A549 (cell line): ENCODE measurements around the gene COL4A6. TPM values are rescaled to one million over a fixed set of nuclear protein-coding genes. Genes with fewer than 3 reads are reported as not detected.
A peak's percentile ranks its signal among the peaks of the same experiment; 100 is the strongest.

Experiments used
- ATAC-seq, 2 experiments: fragments of 200-7000 bp in 1 of 2; fragments of >200 bp in 1 of 2; cut with Nextera tagmentation in 1 of 2; cut with Tn5 transposase in 1 of 2; 3 replicates each; pipeline versions ENCODE4 v1.8.0 to v1.9.1; 2018 to 2020; ENCODE audit warnings: mild to moderate bottlenecking in 1 of 2, moderate library complexity in 1 of 2
- CTCF ChIA-PET: fragments of 300-600 bp; sonication (Branson Sonifier 250); formaldehyde crosslinking; extraction: SDS; loops from one replicate; lab custom pipeline; 2021; ENCODE audit warnings: antibody characterized with exemption, inconsistent platforms; lab: Yijun Ruan, JAX
- POLR2A ChIA-PET: fragments of 350-600 bp; formaldehyde crosslinking; extraction: SDS; loops from one replicate; lab custom pipeline; 2021; ENCODE audit warnings: antibody characterized with exemption, inconsistent platforms; lab: Yijun Ruan, JAX
- DNase-seq, 2 experiments: peaks; one replicate each; pipeline versions ENCODE4 v3.0.0 to v3.0.0-alpha.2; 2011 to 2016; ENCODE audit warnings: low read depth in 1 of 2, low spot score in 1 of 2
- FAIRE-seq: peaks from 2 replicates; lab custom pipeline; 2011; peaks lifted over from hg19 to GRCh38; lab: Jason Lieb, UNC
- H3K27ac ChIP-seq, 2 experiments: fragments of >200 bp; sonication (Bioruptor Twin); formaldehyde crosslinking; 3 replicates each; pipeline ENCODE4 v1.5.1; 2016 to 2017
- H3K4me1 ChIP-seq: fragments of >200 bp; sonication (Bioruptor Twin); formaldehyde crosslinking; 3 replicates; pipeline ENCODE4 v1.6.1; 2016
- H3K4me2 ChIP-seq: fragments of >200 bp; sonication (Bioruptor Twin); formaldehyde crosslinking; 3 replicates; pipeline ENCODE4 v1.6.1; 2016
- H3K4me3 ChIP-seq: fragments of >200 bp; sonication (Bioruptor Twin); formaldehyde crosslinking; 3 replicates; pipeline ENCODE4 v1.5.1; 2016
- H3K9me3 ChIP-seq: fragments of >200 bp; sonication (Bioruptor Twin); formaldehyde crosslinking; 3 replicates; pipeline ENCODE4 v1.6.1; 2016
- BHLHE40 ChIP-seq: IDR thresholded peaks from 2 replicates; pipeline ENCODE4 v1.6.1; 2012; ENCODE audit warnings: low read depth, low read length, inconsistent platforms
- CBX2 ChIP-seq: fragments of 200-600 bp; sonication (generic); IDR thresholded peaks from 2 replicates; pipeline ENCODE4 v1.6.1; 2016; ENCODE audit warnings: low read depth, mild to moderate bottlenecking, borderline replicate concordance
- CBX8 ChIP-seq: fragments of 200-600 bp; sonication (generic); IDR thresholded peaks from 2 replicates; pipeline ENCODE4 v1.6.1; 2016
- CEBPB ChIP-seq, 2 experiments: fragments of >200 bp in 1 of 2; sonication (Bioruptor Twin) in 1 of 2; formaldehyde crosslinking in 1 of 2; IDR thresholded peaks; 2 replicates each; pipeline ENCODE4 v1.6.1; 2012 to 2016
- CHD2 ChIP-seq: fragments of 150-350 bp; IDR thresholded peaks from 2 replicates; pipeline ENCODE4 v1.6.1; 2014; ENCODE audit warnings: low read length; ENCODE audit not compliant: partially characterized antibody
- EP300 ChIP-seq, 2 experiments: fragments of >200 bp; sonication (Bioruptor Twin); formaldehyde crosslinking; IDR thresholded peaks; 2 replicates in 1 of 2; 3 replicates in 1 of 2; pipeline ENCODE4 v1.6.1; 2016 to 2017
- FOSB ChIP-seq: fragments of 250-450 bp; sonication (Bioruptor Pico); IDR thresholded peaks from 2 replicates; pipeline ENCODE4 v1.5.0; 2020; ENCODE audit warnings: mild to moderate bottlenecking, moderate library complexity
- FOXS1 ChIP-seq: fragments of 250-450 bp; sonication (Bioruptor Pico); IDR thresholded peaks from 2 replicates; pipeline ENCODE4 v1.5.0; 2020; ENCODE audit warnings: mild to moderate bottlenecking, moderate library complexity
- HES2 ChIP-seq: fragments of >200 bp; sonication (Bioruptor Twin); formaldehyde crosslinking; IDR thresholded peaks from 2 replicates; pipeline ENCODE4 v1.6.1; 2016
- HOXB5 ChIP-seq: fragments of 250-450 bp; sonication (Bioruptor Pico); IDR thresholded peaks from 2 replicates; pipeline ENCODE4 v1.5.0; 2020; ENCODE audit warnings: mild to moderate bottlenecking, moderate library complexity
- JUN ChIP-seq, 2 experiments: fragments of >200 bp; sonication (Bioruptor Twin); formaldehyde crosslinking; IDR thresholded peaks; 2 replicates in 1 of 2; 3 replicates in 1 of 2; pipeline ENCODE4 v1.6.1; 2016 to 2017
- MAX ChIP-seq: IDR thresholded peaks from 2 replicates; pipeline ENCODE4 v1.6.1; 2012
- MYC ChIP-seq: IDR thresholded peaks from 2 replicates; pipeline ENCODE4 v1.6.1; 2012; ENCODE audit warnings: mild to moderate bottlenecking, inconsistent platforms, low read length, improper control_type of control experiment, borderline replicate concordance
- NR3C1 ChIP-seq: fragments of >200 bp; sonication (Bioruptor Twin); formaldehyde crosslinking; IDR thresholded peaks from 3 replicates; pipeline ENCODE4 v1.6.1; 2017
- PHF8 ChIP-seq: fragments of 200-600 bp; sonication (generic); IDR thresholded peaks from 2 replicates; pipeline ENCODE4 v1.6.1; 2016; ENCODE audit warnings: low read depth, mild to moderate bottlenecking, antibody characterized with exemption, moderate library complexity, borderline replicate concordance
- POLR2A ChIP-seq: IDR thresholded peaks from 2 replicates; pipeline ENCODE4 v1.6.1; 2012; ENCODE audit warnings: mild to moderate bottlenecking, low read length
- POLR2AphosphoS2 ChIP-seq: conservative IDR thresholded peaks from 2 replicates; pipeline ENCODE4 v1.6.1; 2012; ENCODE audit warnings: low read length, improper control_type of control experiment, inconsistent platforms
- RARB ChIP-seq: fragments of 250-450 bp; sonication (Bioruptor Pico); IDR thresholded peaks from 2 replicates; pipeline ENCODE4 v1.8.0; 2021; ENCODE audit warnings: mild to moderate bottlenecking, moderate library complexity
- RCOR1 ChIP-seq: fragments of 150-350 bp; IDR thresholded peaks from 2 replicates; pipeline ENCODE4 v1.6.1; 2014; ENCODE audit warnings: antibody characterized with exemption, low read length, low read depth
- REST ChIP-seq: fragments of 200-600 bp; sonication (generic); IDR thresholded peaks from 2 replicates; pipeline ENCODE4 v1.6.1; 2016; ENCODE audit warnings: antibody characterized with exemption, mild to moderate bottlenecking, moderate library complexity
- RNF2 ChIP-seq: fragments of 200-600 bp; sonication (generic); IDR thresholded peaks from 2 replicates; pipeline ENCODE4 v1.6.1; 2016; ENCODE audit warnings: low read depth, mild to moderate bottlenecking, antibody characterized with exemption, moderate library complexity, borderline replicate concordance
- SMC3 ChIP-seq: fragments of >200 bp; sonication (Bioruptor Twin); formaldehyde crosslinking; IDR thresholded peaks from 3 replicates; pipeline ENCODE4 v1.6.1; 2018; ENCODE audit warnings: inconsistent platforms
- TFCP2L1 ChIP-seq: fragments of 250-450 bp; sonication (Bioruptor Pico); IDR thresholded peaks from 2 replicates; pipeline ENCODE4 v1.5.0; 2021; ENCODE audit warnings: mild to moderate bottlenecking
- ZSCAN20 ChIP-seq: fragments of 250-450 bp; sonication (Bioruptor Pico); IDR thresholded peaks from 2 replicates; pipeline ENCODE4 v1.8.0; 2022; ENCODE audit warnings: mild to moderate bottlenecking, moderate library complexity
- WGBS: methylation state at CpG from one replicate; pipeline ENCODE4 v1.1.6; 2017; ENCODE audit errors: missing lambda C conversion rate; 5-methylcytosine and 5-hydroxymethylcytosine counted together
- polyA plus RNA-seq, 4 experiments: library from polyadenylated mRNA; depleted of rRNA in 3 of 4; stranded (reverse); fragments of >200 nt; fragmentation: RNase III in 1 of 4; extraction: RNeasy Plus Mini Kit Qiagen cat#74134 plus additional on column Dnase treatment in 1 of 4; gene quantifications; 2 replicates in 3 of 4; 3 replicates in 1 of 4; pipeline ENCODE4 v1.2.3, GENCODE V29; 2011 to 2017
- TF ChIP-seq, protein P1 (sequence below): fragments of >200 bp; sonication (Bioruptor Twin); formaldehyde crosslinking; IDR thresholded peaks from 3 replicates; pipeline ENCODE4 v1.6.1; 2016
- TF ChIP-seq, protein P2 (sequence below): fragments of 450-650 bp; IDR thresholded peaks from 2 replicates; pipeline ENCODE4 v1.6.1; 2014; ENCODE audit warnings: antibody characterized with exemption

The COL4A6 gene
- polyA plus RNA-seq, 2 of the 4 experiments (the other 2 are of a cell fraction), result 13.0 to 19.8 TPM

DNA sequence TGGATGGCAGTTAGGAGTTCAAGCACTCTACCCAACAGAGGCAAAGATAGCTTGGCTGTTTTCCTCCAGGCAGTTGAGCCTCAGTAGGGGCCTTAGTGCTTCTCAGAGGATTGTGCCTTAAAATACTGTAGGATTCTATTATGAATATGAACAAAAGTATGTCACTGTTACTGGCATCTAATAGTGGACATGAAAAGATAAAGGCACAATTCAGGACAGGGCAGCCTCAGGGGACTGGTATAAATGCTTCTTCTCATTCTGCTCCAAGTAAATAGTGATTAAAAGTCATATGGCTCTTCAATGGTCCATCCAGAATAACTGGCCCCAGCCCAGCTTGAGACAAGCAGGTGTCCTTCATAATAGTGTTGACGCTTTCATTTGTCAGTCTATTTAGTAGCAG is 17.7 kb downstream of the COL4A6 start:
- ChIA-PET POLR2A (no interaction called here), CTCF (interaction anchor here (1.3 kb wide), 1 partner anchor 20 kb away, joined by 4 read pairs; no protein-coding TSS in a partner anchor)
- TF ChIP-seq PHF8, result no peak
- TF ChIP-seq RNF2, result no peak
- no peak for TF ChIP-seq FOSB (CRISPR knock-in tag)
- TF ChIP-seq, protein P1, sequence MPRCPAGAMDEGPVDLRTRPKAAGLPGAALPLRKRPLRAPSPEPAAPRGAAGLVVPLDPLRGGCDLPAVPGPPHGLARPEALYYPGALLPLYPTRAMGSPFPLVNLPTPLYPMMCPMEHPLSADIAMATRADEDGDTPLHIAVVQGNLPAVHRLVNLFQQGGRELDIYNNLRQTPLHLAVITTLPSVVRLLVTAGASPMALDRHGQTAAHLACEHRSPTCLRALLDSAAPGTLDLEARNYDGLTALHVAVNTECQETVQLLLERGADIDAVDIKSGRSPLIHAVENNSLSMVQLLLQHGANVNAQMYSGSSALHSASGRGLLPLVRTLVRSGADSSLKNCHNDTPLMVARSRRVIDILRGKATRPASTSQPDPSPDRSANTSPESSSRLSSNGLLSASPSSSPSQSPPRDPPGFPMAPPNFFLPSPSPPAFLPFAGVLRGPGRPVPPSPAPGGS, result no peak
- TF ChIP-seq SMC3, result no peak
- no peak for TF ChIP-seq BHLHE40
- no peak for TF ChIP-seq MAX
- TF ChIP-seq JUN (IDR thresholded peaks at IDR 0.05), result no peak
- no peak for TF ChIP-seq CEBPB (IDR thresholded peaks at IDR 0.05)
- TF ChIP-seq FOXS1 (CRISPR knock-in tag), result no peak
- no peak for TF ChIP-seq HOXB5 (CRISPR knock-in tag)
- no peak for TF ChIP-seq POLR2A
- no peak for TF ChIP-seq MYC
- TF ChIP-seq HES2, result no peak
- no peak for TF ChIP-seq NR3C1
- no peak for TF ChIP-seq RARB (CRISPR knock-in tag)
- TF ChIP-seq RCOR1, result no peak
- TF ChIP-seq CBX8, result no peak
- no peaks in the 10 kb centered on the region for H3K9me3 ChIP-seq
- FAIRE-seq, result no peak
- no peak for ATAC-seq
- DNase-seq, result no peak
- 82% methylated on average over 1 of the region's 1 CpG for WGBS
- H3K4me2 ChIP-seq, result no peak overlapping the region
- no peaks in the 10 kb centered on the region for H3K4me1 ChIP-seq
- H3K4me3 ChIP-seq, result no peak overlapping the region
- no peak overlapping the region for H3K27ac ChIP-seq

DNA sequence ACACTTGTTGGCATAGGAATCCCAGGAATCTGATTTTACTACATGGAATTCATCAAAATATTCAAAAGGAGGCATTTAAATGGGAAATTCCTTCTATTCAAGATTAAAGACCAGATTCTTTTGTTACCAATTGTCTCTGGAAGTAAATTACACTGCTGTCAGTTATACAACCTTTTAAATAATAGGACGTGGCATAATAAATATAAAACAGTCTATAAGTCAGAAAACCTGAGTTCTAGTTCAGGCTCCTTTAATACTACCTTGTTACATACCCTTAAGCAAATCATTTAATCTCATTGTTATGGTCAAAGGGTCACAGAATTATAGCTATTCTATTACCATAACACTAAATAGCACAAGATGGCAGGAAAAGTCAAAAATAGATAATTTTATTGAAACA is 18.8 kb downstream of the COL4A6 start:
- FAIRE-seq (peak; percentile 74), ATAC-seq (no peak), DNase-seq (no peak)
- no peak for TF ChIP-seq SMC3
- TF ChIP-seq CBX2, result no peak
- no peak for TF ChIP-seq NR3C1
- no peak for TF ChIP-seq CHD2
- TF ChIP-seq ZSCAN20 (CRISPR knock-in tag), result no peak
- TF ChIP-seq POLR2AphosphoS2, result no peak
- no peak for TF ChIP-seq RNF2
- no peak for TF ChIP-seq RARB (CRISPR knock-in tag)
- TF ChIP-seq BHLHE40, result no peak
- TF ChIP-seq REST, result no peak
- TF ChIP-seq PHF8, result no peak
- TF ChIP-seq JUN (IDR thresholded peaks at IDR 0.05), result no peak
- TF ChIP-seq, protein P2, sequence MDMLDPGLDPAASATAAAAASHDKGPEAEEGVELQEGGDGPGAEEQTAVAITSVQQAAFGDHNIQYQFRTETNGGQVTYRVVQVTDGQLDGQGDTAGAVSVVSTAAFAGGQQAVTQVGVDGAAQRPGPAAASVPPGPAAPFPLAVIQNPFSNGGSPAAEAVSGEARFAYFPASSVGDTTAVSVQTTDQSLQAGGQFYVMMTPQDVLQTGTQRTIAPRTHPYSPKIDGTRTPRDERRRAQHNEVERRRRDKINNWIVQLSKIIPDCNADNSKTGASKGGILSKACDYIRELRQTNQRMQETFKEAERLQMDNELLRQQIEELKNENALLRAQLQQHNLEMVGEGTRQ, result no peak
- TF ChIP-seq MAX, result no peak
- no peak for TF ChIP-seq EP300 (IDR thresholded peaks at IDR 0.05)
- no peak for TF ChIP-seq TFCP2L1 (CRISPR knock-in tag)
- Histone ChIP-seq H3K4me2 (no peak overlapping the region), H3K4me1 (no peaks in the 10 kb centered on the region), H3K4me3 (no peak overlapping the region), H3K9me3 (no peaks in the 10 kb centered on the region), H3K27ac (no peak overlapping the region)
- POLR2A ChIA-PET, result no interaction called here
- WGBS, result 53% methylated on average over 1 of the region's 1 CpG
- CTCF ChIA-PET, result interaction anchor here (0.6 to 1.3 kb wide), 2 partner anchors 19 to 40 kb away, joined by 3 to 4 read pairs; no protein-coding TSS in a partner anchor
